Hepatocyte (in vitro differentiated cells): Measurements from ENCODE around the gene XPR1. TPM values are rescaled to one million over a fixed set of nuclear protein-coding genes. Genes with fewer than 3 reads are reported as not detected.

ENCODE experiments used
- DNase-seq: peaks from one replicate; pipeline ENCODE4 v3.0.0-alpha.2; 2016; ENCODE audit warnings: low spot score
- H2AFZ ChIP-seq: fragments of 200-600 bp; sonication (generic); 2 replicates; pipeline ENCODE4 v1.6.0; 2016; ENCODE audit warnings: antibody characterized with exemption, mild to moderate bottlenecking
- H3K27ac ChIP-seq: fragments of 200-600 bp; sonication (generic); 2 replicates; pipeline ENCODE4 v1.5.1; 2016; ENCODE audit warnings: mild to moderate bottlenecking
- H3K27me3 ChIP-seq: fragments of 200-600 bp; sonication (generic); 2 replicates; pipeline ENCODE4 v1.6.1; 2016
- H3K36me3 ChIP-seq: fragments of 200-600 bp; sonication (generic); replicated peaks from 2 replicates; pipeline ENCODE4 v1.5.1; 2016; ENCODE audit warnings: low read depth; ENCODE audit not compliant: insufficient read depth
- H3K4me1 ChIP-seq: fragments of 200-600 bp; sonication (generic); 2 replicates; pipeline ENCODE4 v1.5.1; 2016; ENCODE audit warnings: mild to moderate bottlenecking, moderate library complexity; ENCODE audit not compliant: insufficient read depth
- H3K4me2 ChIP-seq: fragments of 200-600 bp; sonication (generic); 2 replicates; pipeline ENCODE4 v1.6.0; 2016
- H3K4me3 ChIP-seq: fragments of 200-600 bp; sonication (generic); 2 replicates; pipeline ENCODE4 v1.5.1; 2016; ENCODE audit warnings: mild to moderate bottlenecking
- H3K79me2 ChIP-seq: fragments of 200-600 bp; sonication (generic); 2 replicates; pipeline ENCODE4 v1.6.0; 2017; ENCODE audit warnings: mild to moderate bottlenecking
- H3K9me2 ChIP-seq: fragments of 200-600 bp; sonication (generic); replicated peaks from 2 replicates; pipeline ENCODE4 v1.6.0; 2017; ENCODE audit warnings: mild to moderate bottlenecking; ENCODE audit not compliant: insufficient read depth
- H3K9me3 ChIP-seq: fragments of 200-600 bp; sonication (generic); 2 replicates; pipeline ENCODE4 v1.5.1; 2016; ENCODE audit warnings: low read depth, mild to moderate bottlenecking
- H4K20me1 ChIP-seq: fragments of 200-600 bp; sonication (generic); 2 replicates; pipeline ENCODE4 v1.6.0; 2016; ENCODE audit warnings: mild to moderate bottlenecking; ENCODE audit not compliant: insufficient read depth, poor library complexity, severe bottlenecking
- CTCF ChIP-seq: fragments of 200-600 bp; sonication (generic); IDR thresholded peaks from 2 replicates; pipeline ENCODE4 v1.5.1; 2016; ENCODE audit warnings: antibody characterized with exemption, mild to moderate bottlenecking; ENCODE audit not compliant: poor library complexity
- EZH2 ChIP-seq: fragments of 200-600 bp; sonication (generic); IDR thresholded peaks from 2 replicates; pipeline ENCODE4 v1.6.1; 2016; ENCODE audit warnings: antibody characterized with exemption, mild to moderate bottlenecking, borderline replicate concordance
- EZH2phosphoT487 ChIP-seq: fragments of 200-600 bp; sonication (generic); IDR thresholded peaks from one replicate; pipeline ENCODE4 v1.6.1; 2018; ENCODE audit warnings: antibody characterized with exemption, mild to moderate bottlenecking, low read depth, moderate library complexity; ENCODE audit not compliant: unreplicated experiment, severe bottlenecking
- WGBS: methylation state at CpG from one replicate; pipeline ENCODE4 v1.1.6; 2016; ENCODE audit warnings: low lambda C conversion rate; ENCODE audit errors: missing lambda C conversion rate; 5-methylcytosine and 5-hydroxymethylcytosine counted together
- polyA plus RNA-seq: library from polyadenylated mRNA; unstranded; fragments of >200 nt; fragmentation: Nextera tagmentation; extraction: Ambion mirVana; gene quantifications from 2 replicates; pipeline ENCODE4 v1.2.1, GENCODE V29; 2016
- total RNA-seq: library from RNA; depleted of rRNA; stranded (reverse); fragments of >200 nt; gene quantifications from 2 replicates; pipeline ENCODE4 v1.2.3, GENCODE V29; 2014

Gene XPR1
- total and polyA plus RNA-seq, 2 experiments from 2014 or later, result 18.2 to 41.5 TPM

GRCh38 chr1:180845352-180845751 lies 213.5 kb downstream of the XPR1 start:
- Histone ChIP-seq H3K27me3 (no peaks in the 10 kb centered on the region), H2AFZ (no peak overlapping the region), H3K4me2 (no peak overlapping the region), H3K27ac (no peak overlapping the region), H3K4me3 (no peak overlapping the region), H3K9me3 (no peaks in the 10 kb centered on the region), H3K4me1 (no peaks in the 10 kb centered on the region), H3K79me2 (no peaks in the 10 kb centered on the region), H3K9me2 (no peaks in the 10 kb centered on the region), H3K36me3 (no peaks in the 10 kb centered on the region), H4K20me1 (no peaks in the 10 kb centered on the region)
- WGBS, result 100% methylated on average over 1 of the region's 1 CpG
- TF ChIP-seq CTCF (no peak), EZH2 (no peak), EZH2phosphoT487 (no peak)
- DNase-seq, result no peak

- H3K9me3 ChIP-seq, result no peaks in the 10 kb centered on the region
- DNase-seq, result no peak
- H2AFZ ChIP-seq, result no peak overlapping the region
Observed at GRCh38 chr1:180848191-180848590, 216.4 kb downstream of the XPR1 start.

GRCh38 chr1:180849031-180849775 lies 217.4 kb downstream of the XPR1 start:
- H3K27ac ChIP-seq, result no peak overlapping the region
- H3K9me2 ChIP-seq, result no peaks in the 10 kb centered on the region
- H3K79me2 ChIP-seq, result no peaks in the 10 kb centered on the region
- TF ChIP-seq EZH2, result no peak
- H3K36me3 ChIP-seq, result no peaks in the 10 kb centered on the region
- no peaks in the 10 kb centered on the region for H3K27me3 ChIP-seq
- H3K9me3 ChIP-seq, result no peaks in the 10 kb centered on the region
- no peak overlapping the region for H3K4me2 ChIP-seq
- H2AFZ ChIP-seq, result no peak overlapping the region
- DNase-seq, result no peak
- H3K4me1 ChIP-seq, result peaks cover 6% of the 10 kb centered on the region
- H4K20me1 ChIP-seq, result no peaks in the 10 kb centered on the region
- H3K4me3 ChIP-seq, result no peak overlapping the region
- WGBS, result 85% methylated on average over 6 of the region's 6 CpGs

More at GRCh38 chr1:180848191-180848590, 216.4 kb downstream of the XPR1 start:
- Histone ChIP-seq H3K9me2 (no peaks in the 10 kb centered on the region), H4K20me1 (no peaks in the 10 kb centered on the region), H3K36me3 (no peaks in the 10 kb centered on the region), H3K4me1 (no peaks in the 10 kb centered on the region), H3K79me2 (no peaks in the 10 kb centered on the region), H3K4me3 (no peak overlapping the region), H3K4me2 (no peak overlapping the region), H3K27me3 (no peaks in the 10 kb centered on the region), H3K27ac (no peak overlapping the region)
- no peak for TF ChIP-seq EZH2
- no peak for TF ChIP-seq EZH2phosphoT487
- no peak for TF ChIP-seq CTCF

GRCh38 chr1:180851995-180852887 lies 220.4 kb downstream of the XPR1 start:
- peaks cover 12% of the 10 kb centered on the region for H3K4me1 ChIP-seq
- H3K4me3 ChIP-seq, result no peak overlapping the region
- no peaks in the 10 kb centered on the region for H3K79me2 ChIP-seq
- no peaks in the 10 kb centered on the region for H4K20me1 ChIP-seq
- H3K36me3 ChIP-seq, result no peaks in the 10 kb centered on the region
- H3K4me2 ChIP-seq, result no peak overlapping the region
- no peak for DNase-seq
- H2AFZ ChIP-seq, result no peak overlapping the region
- TF ChIP-seq EZH2phosphoT487 (no peak), EZH2 (no peak), CTCF (no peak)
- 96% methylated on average over 8 of the region's 8 CpGs for WGBS
- no peaks in the 10 kb centered on the region for H3K27me3 ChIP-seq
- no peaks in the 10 kb centered on the region for H3K9me3 ChIP-seq
- H3K27ac ChIP-seq, result no peak overlapping the region
- H3K9me2 ChIP-seq, result no peaks in the 10 kb centered on the region
